PC-9 (cell line): Measurements from ENCODE around the gene TACSTD2. TPM values are rescaled to one million over a fixed set of nuclear protein-coding genes. Genes with fewer than 3 reads are reported as not detected.

Experiments used
- BruUV-seq: library from RNA; stranded (reverse); fragments of 400-500 nt; replicated peaks from 2 replicates; lab custom pipeline; 2021; lab: Mats Ljungman, UMichigan
- CTCF ChIA-PET: fragments of 300-600 bp; sonication (Branson Sonifier 250); formaldehyde crosslinking; loops from one replicate; lab custom pipeline; 2022; ENCODE audit warnings: antibody characterized with exemption; lab: Charles Lee
- POLR2A ChIA-PET: fragments of 300-600 bp; sonication (Branson Sonifier 250); formaldehyde crosslinking; loops from one replicate; lab custom pipeline; 2022; ENCODE audit warnings: antibody characterized with exemption; ENCODE audit not compliant: unreplicated experiment; lab: Charles Lee
- DNase-seq, 2 experiments: peaks; one replicate each; pipeline versions ENCODE4 v3.0.0 to v3.0.0-alpha.2; 2015 to 2022; ENCODE audit warnings: mixed read lengths in 1 of 2
- H2AFZ ChIP-seq: fragments of 200-600 bp; sonication (generic); 2 replicates; pipeline ENCODE4 v1.8.1; 2017; ENCODE audit warnings: antibody characterized with exemption
- H3F3A ChIP-seq: fragments of 200-600 bp; sonication (generic); 2 replicates; pipeline ENCODE4 v1.8.1; 2017; ENCODE audit warnings: antibody characterized with exemption, mild to moderate bottlenecking, low read depth; ENCODE audit not compliant: insufficient read depth
- H3K27ac ChIP-seq: fragments of 200-600 bp; sonication (generic); 2 replicates; pipeline ENCODE4 v1.6.1; 2016; ENCODE audit warnings: mixed run types
- H3K27me3 ChIP-seq: fragments of 200-600 bp; sonication (generic); 2 replicates; pipeline ENCODE4 v1.6.1; 2016; ENCODE audit warnings: low read depth, mixed run types; ENCODE audit not compliant: insufficient read depth
- H3K36me3 ChIP-seq: fragments of 200-600 bp; sonication (generic); 2 replicates; pipeline ENCODE4 v1.6.1; 2016; ENCODE audit warnings: low read depth, mixed run types
- H3K4me1 ChIP-seq: fragments of 200-600 bp; sonication (generic); replicated peaks from 2 replicates; pipeline ENCODE4 v1.6.1; 2016; ENCODE audit warnings: mixed run types; ENCODE audit not compliant: insufficient read depth
- H3K4me2 ChIP-seq: fragments of 200-600 bp; sonication (generic); 2 replicates; pipeline ENCODE4 v1.6.1; 2017; ENCODE audit warnings: mixed run types
- H3K4me3 ChIP-seq: fragments of 200-600 bp; sonication (generic); 2 replicates; pipeline ENCODE4 v1.6.1; 2016; ENCODE audit warnings: mixed run types
- H3K79me2 ChIP-seq: fragments of 200-600 bp; sonication (generic); 2 replicates; pipeline ENCODE4 v1.6.1; 2017; ENCODE audit warnings: low read depth, mixed run types
- H3K9me2 ChIP-seq: fragments of 200-600 bp; sonication (generic); 2 replicates; pipeline ENCODE4 v1.8.1; 2017; ENCODE audit warnings: mild to moderate bottlenecking; ENCODE audit not compliant: insufficient read depth
- H3K9me3 ChIP-seq: fragments of 200-600 bp; sonication (generic); 2 replicates; pipeline ENCODE4 v1.8.1; 2016; ENCODE audit warnings: low read depth; ENCODE audit not compliant: insufficient read depth
- H4K20me1 ChIP-seq: fragments of 200-600 bp; sonication (generic); 2 replicates; pipeline ENCODE4 v1.8.1; 2017; ENCODE audit not compliant: insufficient read depth
- CTCF ChIP-seq: fragments of 200-600 bp; sonication (generic); conservative IDR thresholded peaks from 2 replicates; pipeline ENCODE4 v1.6.1; 2017; ENCODE audit warnings: mixed run types, antibody characterized with exemption, mild to moderate bottlenecking, moderate library complexity
- EZH2 ChIP-seq: fragments of 200-600 bp; sonication (generic); IDR thresholded peaks from 2 replicates; pipeline ENCODE4 v1.8.0; 2017; ENCODE audit warnings: antibody characterized with exemption, low read depth
- intact Hi-C: fragments of 100-400 bp; cut with micrococcal nuclease; formaldehyde crosslinking; loops from one replicate; pipeline ENCODE4 v1.10.0; 2022; ENCODE audit not compliant: unreplicated experiment
- total RNA-seq: library from RNA; stranded (reverse); gene quantifications from 2 replicates; pipeline ENCODE4 v1.2.3, GENCODE V29; 2021

TACSTD2 gene
- total RNA-seq, 1 experiment from 2014 or later: 489 TPM

GRCh38 chr1:58596631-58597052, 19.6 kb upstream of the TACSTD2 start:
- TF ChIP-seq CTCF (no peak), EZH2 (no peak)
- H3K4me2 ChIP-seq: 0 out of 2 replicates have a peak overlapping the region, but pooled peaks have one; percentile 17
- DNase-seq: peak; percentile 45 to 65
- no peaks in the 10 kb centered on the region for H3K79me2 ChIP-seq
- intact Hi-C loops: no loop called here
- H4K20me1 ChIP-seq: no peaks in the 10 kb centered on the region
- ChIA-PET CTCF (no interaction called here), POLR2A (no interaction called here)
- no peaks in the 10 kb centered on the region for H3K27me3 ChIP-seq
- H3K4me3 ChIP-seq: no peak overlapping the region
- no peaks in the 10 kb centered on the region for H3K9me3 ChIP-seq
- H3K27ac ChIP-seq: peak overlapping the region; percentile 40
- H3K9me2 ChIP-seq: no peaks in the 10 kb centered on the region
- H2AFZ ChIP-seq: no peak overlapping the region
- no peaks in the 10 kb centered on the region for H3K36me3 ChIP-seq
- H3F3A ChIP-seq: peaks cover 21% of the 10 kb centered on the region; the same call in 1 of the 2 replicates
- BruUV-seq: no TSS peak
- H3K4me1 ChIP-seq: peaks cover 29% of the 10 kb centered on the region

DNA sequence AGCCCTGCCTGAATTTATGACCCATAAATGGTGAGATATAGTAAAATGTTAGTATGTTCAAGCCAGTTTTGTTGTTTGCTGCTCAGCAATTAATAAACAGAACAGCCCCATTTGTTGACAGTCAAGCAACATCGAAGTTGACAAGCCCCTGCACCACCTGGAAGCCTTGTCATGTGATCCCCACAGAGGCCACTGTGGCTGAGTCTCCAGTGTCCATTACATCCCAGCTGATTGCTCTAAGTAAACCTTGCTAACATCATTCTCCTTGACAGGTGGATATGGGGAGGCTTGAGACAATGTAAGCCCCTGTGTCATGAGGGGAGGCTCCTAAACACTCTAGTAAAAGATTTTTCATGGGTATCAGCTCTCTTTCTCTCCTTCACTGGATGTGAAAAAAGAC, 17.5 kb upstream of the TACSTD2 start:
- H3K27ac ChIP-seq: no peak overlapping the region

GRCh38 chr1:58592522-58593134, 15.6 kb upstream of the TACSTD2 start:
- ChIA-PET CTCF (no interaction called here), POLR2A (interaction anchor here (0.5 to 1.0 kb wide), 5 partner anchors 17 to 704 kb away, joined by 3 to 15 read pairs (median 3); no protein-coding TSS in a partner anchor)
- H2AFZ ChIP-seq: no peak overlapping the region
- intact Hi-C loops: loop anchor here (1.0 to 2.0 kb wide), 4 partner anchors 8 to 60 kb away; partner anchors contain the start of gene TACSTD2
- peak; percentile 87 to 94 for DNase-seq
- no peaks in the 10 kb centered on the region for H3K9me3 ChIP-seq
- no peaks in the 10 kb centered on the region for H4K20me1 ChIP-seq
- H3K4me2 ChIP-seq: peak overlapping the region; percentile 64
- peaks cover 21% of the 10 kb centered on the region; the same call in 1 of the 2 replicates for H3F3A ChIP-seq
- peak overlapping the region; percentile 81 for H3K27ac ChIP-seq
- no peak overlapping the region for H3K4me3 ChIP-seq
- peaks cover 31% of the 10 kb centered on the region for H3K4me1 ChIP-seq
- no peaks in the 10 kb centered on the region for H3K36me3 ChIP-seq
- BruUV-seq: no TSS peak
- no peaks in the 10 kb centered on the region for H3K9me2 ChIP-seq
- H3K79me2 ChIP-seq: no peaks in the 10 kb centered on the region
- TF ChIP-seq EZH2: no peak
- TF ChIP-seq CTCF: no peak
- H3K27me3 ChIP-seq: no peaks in the 10 kb centered on the region

More for the DNA sequence above, 17.5 kb upstream of the TACSTD2 start:
- TF ChIP-seq EZH2: no peak
- no peak for TF ChIP-seq CTCF
- ChIA-PET CTCF (interaction anchor here (1.1 kb wide), 1 partner anchor 24 kb away, joined by 3 read pairs; no protein-coding TSS in a partner anchor), POLR2A (no interaction called here)
- Histone ChIP-seq H3F3A (peaks cover 21% of the 10 kb centered on the region; the same call in 1 of the 2 replicates), H3K4me2 (no peak overlapping the region), H3K9me2 (no peaks in the 10 kb centered on the region), H3K79me2 (no peaks in the 10 kb centered on the region), H3K27me3 (no peaks in the 10 kb centered on the region), H3K9me3 (no peaks in the 10 kb centered on the region), H4K20me1 (no peaks in the 10 kb centered on the region), H3K4me3 (no peak overlapping the region), H3K4me1 (peaks cover 31% of the 10 kb centered on the region), H2AFZ (no peak overlapping the region), H3K36me3 (no peaks in the 10 kb centered on the region)
- DNase-seq: no peak
- intact Hi-C loops: no loop called here
- no TSS peak for BruUV-seq
